Raji (cell line): ENCODE measurements around the gene TFAM.

Experiments used
- POLR2A ChIP-seq: IDR thresholded peaks from 2 replicates; pipeline ENCODE4 v1.6.1; 2011; ENCODE audit warnings: low read depth, low read length, control low read depth; ENCODE audit not compliant: insufficient read depth

The TFAM gene

DNA sequence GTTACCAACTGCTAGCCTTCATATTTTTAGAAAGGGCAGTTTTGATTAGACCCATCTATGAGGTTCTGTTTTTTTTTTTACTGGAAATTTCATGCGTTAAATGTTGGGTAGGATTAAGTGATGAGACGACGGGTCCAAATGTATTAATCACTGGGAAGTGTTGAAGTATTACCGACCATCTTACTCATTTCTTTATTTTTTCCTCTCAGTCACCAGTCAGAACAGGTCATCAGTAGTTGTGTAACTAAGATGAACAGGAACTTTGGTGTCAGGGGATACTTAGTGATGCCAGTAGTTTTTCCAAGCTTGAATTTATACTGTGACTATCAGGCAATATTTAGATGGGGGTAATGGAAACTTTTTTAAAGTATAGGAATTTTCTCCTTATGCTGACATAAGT is 14.2 kb downstream of the TFAM start:
- no peak for TF ChIP-seq POLR2A

DNA sequence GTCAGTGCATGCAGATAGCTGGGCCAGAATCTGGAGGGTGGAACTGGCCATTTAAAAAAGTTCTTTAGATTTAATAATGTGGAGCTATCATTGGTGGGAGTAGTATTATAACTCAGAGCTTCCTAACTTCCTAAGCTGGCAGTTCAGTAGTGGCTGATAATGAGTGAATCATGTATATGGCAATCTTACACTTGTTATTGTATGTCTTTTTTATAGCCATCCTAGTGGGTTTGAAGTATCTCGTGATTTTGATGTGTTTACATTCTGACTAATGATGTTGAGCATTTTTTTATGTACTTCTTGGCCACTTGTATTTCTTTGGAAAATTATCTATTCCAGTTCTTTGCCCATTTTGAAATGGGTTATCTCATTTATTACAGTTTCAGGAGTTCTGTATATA is 15.4 kb downstream of the TFAM start:
- TF ChIP-seq POLR2A: no peak

DNA sequence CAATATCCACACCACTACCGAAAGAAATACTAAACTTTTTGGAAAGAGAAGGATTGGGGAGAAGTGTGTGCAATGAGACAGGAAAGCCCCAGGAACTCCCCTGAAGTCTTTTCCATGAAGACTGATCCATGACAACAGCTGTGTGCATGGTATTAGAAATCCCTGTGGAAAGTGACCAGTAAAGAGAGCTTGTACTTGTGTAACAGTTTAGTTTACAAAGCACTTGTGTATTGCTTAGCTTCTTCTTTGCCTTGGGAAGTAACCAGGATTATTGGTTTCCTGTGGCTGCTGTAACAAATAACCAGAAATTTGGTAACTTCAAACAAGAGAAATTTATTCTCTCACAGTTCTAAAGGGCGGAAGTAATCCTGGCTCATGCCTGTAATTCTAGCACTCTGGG is 18.8 kb downstream of the TFAM start:
- no peak for TF ChIP-seq POLR2A

DNA sequence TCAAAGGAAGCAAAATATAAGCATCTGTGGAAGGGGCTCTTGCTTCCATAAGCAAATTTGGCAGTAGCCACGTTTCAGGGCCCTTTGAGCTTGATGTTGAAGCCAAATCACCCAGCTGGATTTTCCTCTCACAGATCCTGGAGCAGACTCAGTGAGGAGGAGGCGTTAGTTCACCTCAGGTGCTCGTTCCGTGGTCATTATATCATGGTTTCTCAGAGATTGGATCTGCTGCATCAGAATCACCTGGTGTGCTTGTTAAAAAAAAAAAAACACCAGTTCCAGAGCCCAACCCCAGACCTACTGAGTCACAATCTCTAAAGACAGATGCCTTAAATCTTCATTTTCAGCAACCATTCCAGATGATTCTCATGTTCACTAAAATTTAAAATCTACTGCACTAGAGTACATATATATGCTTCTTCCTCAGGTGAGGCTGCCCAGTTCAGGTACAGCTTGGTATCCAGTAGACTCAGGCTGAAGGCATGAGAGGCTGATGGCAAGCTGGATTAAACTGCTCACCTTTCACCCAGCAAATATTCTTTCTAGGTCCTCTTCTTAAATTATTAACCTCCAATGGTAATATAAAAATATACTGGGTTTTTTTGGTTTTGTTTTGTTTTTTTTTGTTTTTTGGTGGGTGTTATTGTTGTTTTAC is 24.9 kb downstream of the TFAM start:
- TF ChIP-seq POLR2A: no peak

DNA sequence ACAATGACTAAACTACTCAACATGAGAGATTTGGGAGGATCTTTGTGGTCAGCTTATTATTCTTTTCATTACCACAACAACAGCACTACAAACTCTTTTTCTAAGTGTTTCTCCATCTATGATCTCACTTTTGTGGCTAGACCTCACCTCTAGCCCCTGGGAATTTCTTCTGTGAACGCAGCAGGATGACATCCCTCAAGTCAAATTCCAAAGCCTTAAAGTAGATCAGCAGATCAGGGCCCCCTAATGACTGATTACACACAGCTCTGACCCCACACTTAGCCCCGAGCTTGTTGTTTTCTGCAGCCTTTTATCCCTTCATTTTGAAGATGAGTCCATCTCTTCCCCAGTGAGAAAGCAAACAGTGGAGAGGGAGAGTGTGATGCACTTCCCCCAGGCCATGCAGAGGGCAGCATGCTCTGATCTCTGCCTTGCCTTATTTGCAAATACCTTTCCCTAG is 27.3 kb downstream of the TFAM start:
- no peak for TF ChIP-seq POLR2A

DNA sequence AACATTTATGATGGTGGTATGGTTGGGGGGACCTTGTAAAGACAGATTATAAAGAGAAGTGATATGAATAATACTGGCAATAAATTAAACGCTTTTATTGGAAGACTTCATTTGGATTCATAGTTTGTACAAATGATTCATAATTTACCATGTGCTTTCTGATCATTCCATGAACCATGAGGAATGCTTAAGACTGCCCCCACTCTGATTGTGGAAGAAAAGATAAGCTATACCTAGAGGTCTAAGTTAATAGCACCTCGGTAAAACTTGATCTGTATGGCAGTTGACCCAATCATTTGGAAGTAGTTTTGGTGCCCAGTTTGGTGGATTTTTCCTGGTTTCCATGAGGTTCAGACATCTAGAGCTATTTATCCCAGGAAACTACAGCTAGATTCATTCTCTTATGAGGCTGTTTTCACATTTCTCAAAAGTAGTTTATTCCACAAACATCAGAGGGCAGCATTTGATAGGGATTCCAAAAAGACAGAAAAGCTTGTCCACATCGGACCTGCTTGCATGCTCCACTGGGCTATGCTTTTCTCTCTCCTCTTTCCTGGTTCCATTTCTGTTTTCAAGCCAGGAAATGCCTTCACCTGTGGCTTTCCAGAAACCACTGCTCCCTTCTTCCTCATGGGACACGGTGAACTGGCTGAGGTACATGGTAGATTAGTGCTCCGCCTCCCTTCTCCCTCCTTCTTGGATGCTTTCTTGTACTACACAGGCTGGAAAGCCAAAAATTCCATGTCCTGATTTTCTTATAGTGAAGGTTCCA is 29.2 kb downstream of the TFAM start:
- TF ChIP-seq POLR2A: no peak

DNA sequence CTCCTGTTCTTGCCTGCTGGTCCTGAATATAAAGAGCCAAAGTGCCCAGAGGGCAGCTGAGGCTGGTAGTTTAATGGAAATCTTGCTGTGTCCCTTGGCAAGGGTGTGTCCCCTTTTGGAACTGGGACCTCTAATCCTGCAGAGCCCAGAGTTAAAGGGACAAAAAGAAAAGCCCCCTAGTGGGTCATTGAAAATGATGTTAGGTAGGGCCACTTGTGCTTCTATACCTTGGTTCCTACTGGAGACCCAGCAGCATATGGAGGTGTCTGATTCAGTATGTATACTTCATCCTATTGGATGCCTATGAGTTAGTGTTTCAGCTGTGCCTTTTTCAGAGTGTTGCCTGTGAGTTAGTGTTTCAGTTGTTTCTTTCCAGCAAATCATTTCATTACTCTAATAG is 30.5 kb downstream of the TFAM start:
- TF ChIP-seq POLR2A: no peak

DNA sequence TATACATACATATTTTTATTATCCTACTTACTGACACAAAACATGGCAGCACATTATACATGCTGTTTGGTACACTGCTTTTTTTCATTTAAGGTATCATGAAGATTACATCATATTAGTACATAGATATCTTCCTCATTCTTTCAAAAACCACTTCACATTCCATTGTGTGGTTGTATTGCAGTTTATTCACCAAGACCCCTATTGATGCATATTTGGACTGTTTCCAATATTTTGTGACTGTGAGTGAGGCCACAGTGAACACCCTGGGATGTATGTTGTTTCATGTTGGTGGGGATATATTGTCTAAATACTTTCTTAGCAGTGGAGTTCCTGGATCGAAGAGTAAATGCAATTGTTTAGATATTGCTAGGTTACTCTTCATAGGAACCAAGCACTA is 39.0 kb downstream of the TFAM start:
- no peak for TF ChIP-seq POLR2A

DNA sequence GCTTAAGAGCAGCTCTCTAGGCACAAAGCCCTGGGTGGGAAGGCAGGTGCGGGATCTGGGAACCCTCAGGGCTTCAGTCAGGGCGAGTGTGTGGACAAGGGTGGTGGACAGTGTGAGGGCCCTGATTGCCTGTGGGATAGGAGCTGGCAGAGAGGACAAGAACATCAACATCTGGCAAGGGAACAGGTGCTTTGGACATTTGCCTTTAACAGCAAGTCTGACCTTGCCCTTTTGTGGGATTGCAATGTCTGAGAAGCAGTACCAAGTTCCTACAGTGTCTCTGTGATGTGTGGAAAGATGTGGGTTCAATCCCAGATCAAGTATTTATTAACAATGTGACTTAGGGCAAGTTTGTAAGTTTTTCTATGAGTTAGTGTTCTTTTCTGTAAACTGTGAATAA is 46.7 kb downstream of the TFAM start:
- TF ChIP-seq POLR2A: no peak

DNA sequence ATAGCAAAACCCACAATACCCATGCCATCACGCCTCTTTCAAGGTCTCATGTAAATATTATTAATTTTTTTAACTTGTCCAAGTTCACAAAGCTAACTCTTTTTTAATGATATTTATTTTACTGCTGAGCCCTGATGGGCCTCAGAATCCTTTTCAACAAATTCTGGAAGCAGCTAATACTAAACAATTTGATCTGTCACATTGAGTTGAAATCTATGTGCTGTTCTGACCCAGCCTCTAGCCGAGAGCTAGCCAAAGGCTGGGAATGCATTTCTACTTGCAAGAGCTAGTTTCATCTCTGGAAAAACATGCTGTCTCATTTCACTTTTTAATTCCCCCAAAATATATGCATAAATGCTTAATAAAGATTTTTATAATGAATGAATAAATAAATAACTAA is 47.9 kb downstream of the TFAM start:
- no peak for TF ChIP-seq POLR2A

DNA sequence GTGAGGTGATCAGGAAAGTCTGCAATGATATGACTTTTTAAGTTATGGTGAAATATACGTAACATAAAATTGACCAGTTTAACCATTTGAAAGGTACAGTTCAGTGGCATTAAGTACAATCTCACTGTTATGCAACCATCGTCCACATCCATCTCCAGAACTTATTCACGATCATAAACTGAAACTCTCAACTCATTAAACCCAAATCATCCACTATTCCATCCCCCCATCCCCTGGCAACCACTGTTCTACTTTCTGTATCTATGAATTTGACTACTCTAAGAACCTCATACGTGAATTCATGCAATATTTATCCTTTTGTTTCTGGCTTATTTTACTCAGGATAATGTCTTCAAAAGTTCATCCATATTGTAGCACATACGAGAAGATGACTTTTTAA is 48.4 kb downstream of the TFAM start:
- no peak for TF ChIP-seq POLR2A

DNA sequence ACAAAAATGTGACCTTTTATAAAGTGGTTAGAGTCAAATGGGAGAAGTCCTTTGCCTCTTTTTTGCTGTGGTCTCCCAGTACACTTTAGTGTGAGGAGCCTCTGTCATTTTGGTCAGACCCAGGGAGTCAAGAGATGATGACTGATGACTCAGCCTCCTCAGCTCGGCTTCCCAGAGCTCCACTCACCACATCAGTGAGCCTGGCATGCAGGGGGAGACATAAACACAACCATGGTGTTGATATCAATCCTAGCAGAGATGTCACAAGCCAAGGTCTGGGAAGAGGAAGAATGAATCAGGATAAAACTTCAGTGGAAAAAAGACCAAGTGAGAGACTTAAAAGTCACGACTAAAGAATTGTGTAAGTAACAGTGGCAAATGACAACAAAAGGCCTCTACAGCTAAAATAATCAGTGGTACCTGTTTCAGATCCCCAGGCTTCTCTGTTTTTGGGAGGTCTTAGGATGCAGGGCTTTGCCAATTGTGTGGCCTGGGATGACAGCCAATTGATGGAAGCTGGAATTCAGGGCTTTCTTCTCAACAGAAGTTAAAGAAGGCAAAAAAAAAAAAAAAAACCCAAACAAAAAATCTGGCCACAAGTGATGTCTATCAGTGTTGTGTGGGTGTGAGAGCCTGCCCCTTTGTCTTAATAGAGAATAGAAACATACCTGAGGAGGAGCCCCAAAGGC is 50.2 kb downstream of the TFAM start:
- no peak for TF ChIP-seq POLR2A

DNA sequence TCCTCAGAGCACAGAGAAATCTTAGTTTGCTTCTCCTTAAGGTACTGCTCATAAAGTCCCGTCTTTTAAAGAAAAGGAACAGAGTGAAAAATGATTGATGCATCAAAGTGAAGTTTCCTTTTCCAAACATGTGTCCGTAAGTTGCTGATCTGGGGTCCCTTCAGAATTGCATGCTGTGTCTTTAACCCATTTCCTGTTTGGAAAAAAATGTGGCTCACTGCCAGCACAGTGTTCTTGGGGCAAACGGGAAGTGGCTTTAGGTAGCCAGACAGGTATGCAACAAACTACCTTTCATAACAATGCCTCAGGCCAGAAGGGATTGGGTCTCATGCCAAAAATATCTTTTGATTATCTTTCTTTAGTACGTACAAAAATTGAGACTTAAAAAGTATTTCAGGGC is 50.9 kb downstream of the TFAM start:
- TF ChIP-seq POLR2A: no peak

DNA sequence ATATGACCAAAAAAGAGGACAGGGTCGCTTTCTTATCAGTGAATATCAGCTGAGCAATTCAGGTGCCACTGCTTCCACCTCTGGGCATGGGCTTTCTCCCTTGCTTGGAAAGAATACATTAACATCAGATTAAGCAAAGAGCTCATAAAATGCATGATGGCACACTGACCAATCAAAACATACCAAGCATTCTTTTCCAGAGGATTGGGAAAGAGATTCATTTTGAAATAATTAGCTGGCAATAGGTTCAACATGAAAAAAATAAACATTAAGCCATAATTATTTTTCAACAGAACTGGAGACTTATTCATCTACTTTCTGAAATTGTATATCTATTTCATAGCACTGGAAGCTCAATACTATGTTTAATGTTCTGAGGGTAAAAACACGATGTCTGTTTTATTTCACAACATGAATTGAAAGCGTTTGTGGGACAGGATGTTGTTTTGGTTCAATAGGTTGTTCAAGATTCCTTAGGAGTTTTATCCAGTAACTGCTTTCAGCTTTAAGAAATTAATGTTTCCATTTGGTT is 53.2 kb downstream of the TFAM start:
- no peak for TF ChIP-seq POLR2A

DNA sequence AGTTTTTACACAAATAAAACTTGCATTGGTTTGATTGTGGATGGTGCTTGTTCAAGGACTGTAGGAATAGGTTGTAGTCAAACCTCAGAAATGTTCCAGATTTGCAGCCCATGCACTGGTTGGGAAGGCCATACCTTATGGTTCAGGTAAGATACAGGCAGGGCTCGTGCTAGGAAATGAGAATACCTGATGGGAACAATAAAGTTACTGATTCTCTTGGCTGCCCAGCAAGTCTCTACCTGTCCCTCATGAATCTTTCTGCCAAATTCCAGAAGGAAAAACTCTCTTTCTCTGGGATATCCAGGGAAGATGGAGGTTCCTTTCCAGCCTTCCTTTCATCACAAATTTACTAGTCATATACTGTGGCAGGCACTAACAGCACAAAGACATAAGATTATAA is 53.8 kb downstream of the TFAM start:
- TF ChIP-seq POLR2A: no peak
